ENCODE measurements around the gene MFSD6L.
"Not testable (repeated sequence)": the region's sequence is repeated elsewhere in the genome, so short reads cannot be mapped to it uniquely, and the experiment has no call there.

Gene MFSD6L

DNA sequence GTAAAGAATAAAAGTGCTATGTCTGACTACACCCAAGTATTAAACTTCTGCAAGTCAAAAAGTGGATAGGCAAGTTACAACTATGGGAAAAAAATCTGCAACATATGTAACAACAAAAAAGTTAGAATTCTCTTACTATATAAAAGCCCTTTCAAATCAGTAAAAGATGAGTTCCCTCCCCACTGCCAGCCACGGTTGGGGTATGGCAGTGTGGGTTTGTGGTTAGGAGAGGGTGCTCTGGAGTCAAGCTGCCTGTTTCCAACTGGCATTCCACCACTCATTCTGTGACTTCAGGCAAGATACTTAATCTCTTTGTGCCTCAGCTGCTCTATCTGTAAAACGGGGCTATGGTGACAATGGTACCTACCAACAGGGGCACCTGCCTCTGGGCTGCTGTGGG, 26.6 kb upstream of the MFSD6L start:
- DNase-seq (ENCODE audit: low read depth), result no peak

DNA sequence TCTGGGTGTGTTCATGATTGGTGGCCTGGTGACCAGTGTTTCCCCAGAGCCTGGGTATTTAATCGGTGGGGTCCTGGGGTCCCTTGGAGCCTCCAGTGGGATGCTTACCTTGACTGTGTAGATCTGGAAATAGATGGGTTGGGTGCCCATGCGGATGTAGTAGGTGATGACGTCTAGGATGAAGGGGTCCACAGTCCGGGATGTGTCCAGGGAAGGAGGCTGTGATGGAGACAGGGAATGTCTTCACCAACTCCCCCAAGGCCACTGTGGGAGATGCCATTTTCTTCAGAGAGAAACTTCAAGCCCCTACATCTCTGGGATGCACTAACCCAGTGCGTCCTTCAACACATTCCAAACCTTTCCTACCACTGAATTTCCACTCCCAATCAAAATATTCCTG, 24.1 kb upstream of the MFSD6L start:
- DNase-seq (ENCODE audit: low read depth), result no peak

DNA sequence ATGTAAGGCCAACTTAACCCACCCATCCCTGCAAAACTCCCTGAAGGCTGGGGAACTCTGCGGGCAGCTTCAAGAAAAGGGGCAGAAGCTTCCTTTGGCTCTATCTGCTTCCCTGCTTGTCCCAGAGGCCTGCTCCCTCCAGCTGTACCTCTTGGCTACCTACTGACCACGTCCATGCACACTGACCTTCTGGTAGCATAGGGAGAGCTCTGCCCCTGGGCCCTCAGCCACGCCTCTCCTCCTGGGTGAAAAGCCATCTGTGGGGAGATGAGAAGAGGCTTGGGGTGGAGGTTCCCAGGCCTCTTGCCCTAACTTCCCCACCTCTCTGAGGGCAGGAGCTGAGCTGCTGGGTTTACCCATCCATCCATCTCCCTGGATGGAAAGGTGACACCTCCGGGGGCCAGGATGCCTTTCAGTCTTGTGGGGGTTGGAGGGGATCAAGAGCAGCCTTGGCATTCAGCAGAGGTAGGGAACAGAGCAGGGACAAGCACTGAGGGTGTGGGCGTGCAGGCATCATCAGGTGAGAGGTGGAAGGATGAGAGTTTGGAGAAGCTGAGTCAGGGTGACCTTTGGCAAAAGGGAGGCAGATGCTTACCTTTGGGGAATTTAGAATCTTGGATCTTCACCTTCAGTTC, 23.4 kb upstream of the MFSD6L start:
- no peak for DNase-seq (ENCODE audit: low read depth)

DNA sequence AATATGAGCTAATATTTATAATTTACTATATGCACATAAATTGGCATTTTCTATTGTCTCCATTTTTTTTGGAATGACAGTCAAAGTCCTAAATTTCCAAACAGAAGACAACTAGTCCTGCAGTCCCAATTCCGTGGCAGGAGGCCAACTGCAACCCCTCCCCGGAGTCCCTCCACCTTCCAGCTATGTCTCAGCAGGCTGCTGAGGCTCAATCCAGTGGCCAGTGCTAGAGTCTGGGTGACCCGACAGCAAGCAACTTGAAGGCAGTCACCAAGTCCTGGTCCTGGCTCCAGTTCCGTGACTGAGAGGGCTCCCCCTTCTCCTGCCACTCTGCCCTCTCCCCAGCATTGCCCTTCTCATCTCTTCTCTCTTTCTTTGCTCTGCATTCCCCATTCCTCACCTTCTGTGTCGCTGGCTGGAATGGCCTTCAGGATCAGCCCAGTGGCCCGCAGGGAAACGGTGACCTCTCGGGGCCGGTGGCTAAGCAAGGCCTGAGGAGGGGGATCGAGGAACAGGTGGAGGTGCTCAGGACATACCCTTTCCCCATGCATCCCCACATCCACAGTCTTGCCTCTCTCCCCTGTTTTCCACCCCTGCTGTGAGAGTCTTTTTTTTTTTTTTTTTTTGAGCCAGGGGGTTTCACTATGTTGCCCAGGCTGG, 22.4 kb upstream of the MFSD6L start:
- no peak for DNase-seq (ENCODE audit: low read depth)

DNA sequence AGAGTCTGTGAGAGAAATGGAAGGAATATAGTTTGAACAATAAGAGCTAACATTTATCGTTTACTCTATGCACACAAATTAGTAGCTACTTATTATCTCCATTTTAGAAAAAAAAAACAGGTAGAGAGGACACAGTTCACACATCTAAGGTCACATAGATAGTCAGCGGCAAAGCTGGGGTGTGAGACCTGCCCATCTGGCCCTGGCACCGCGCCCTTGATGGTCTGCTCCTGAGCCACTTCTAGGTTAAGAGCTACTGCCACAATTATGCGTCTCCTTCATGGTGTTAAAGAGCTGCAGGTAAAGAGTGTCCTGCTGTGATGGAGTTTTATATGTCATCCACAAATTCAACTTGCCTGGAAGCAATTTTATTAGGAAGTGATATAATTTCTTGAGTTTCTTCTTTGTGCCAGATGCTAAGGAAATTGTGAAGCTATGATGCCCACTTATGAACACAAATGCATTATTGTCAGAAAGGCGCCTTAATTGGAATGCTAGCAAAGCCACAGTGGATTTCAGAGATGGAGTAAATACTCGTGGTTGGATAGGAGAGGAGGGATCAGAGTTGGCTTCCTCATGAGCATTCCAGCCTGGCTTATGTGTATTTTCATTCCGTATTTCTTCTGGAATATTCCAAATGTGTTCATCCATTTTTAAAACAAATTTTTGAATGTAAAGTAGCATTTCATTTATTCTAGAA, 21.3 kb upstream of the MFSD6L start:
- DNase-seq (ENCODE audit: low read depth), result no peak

DNA sequence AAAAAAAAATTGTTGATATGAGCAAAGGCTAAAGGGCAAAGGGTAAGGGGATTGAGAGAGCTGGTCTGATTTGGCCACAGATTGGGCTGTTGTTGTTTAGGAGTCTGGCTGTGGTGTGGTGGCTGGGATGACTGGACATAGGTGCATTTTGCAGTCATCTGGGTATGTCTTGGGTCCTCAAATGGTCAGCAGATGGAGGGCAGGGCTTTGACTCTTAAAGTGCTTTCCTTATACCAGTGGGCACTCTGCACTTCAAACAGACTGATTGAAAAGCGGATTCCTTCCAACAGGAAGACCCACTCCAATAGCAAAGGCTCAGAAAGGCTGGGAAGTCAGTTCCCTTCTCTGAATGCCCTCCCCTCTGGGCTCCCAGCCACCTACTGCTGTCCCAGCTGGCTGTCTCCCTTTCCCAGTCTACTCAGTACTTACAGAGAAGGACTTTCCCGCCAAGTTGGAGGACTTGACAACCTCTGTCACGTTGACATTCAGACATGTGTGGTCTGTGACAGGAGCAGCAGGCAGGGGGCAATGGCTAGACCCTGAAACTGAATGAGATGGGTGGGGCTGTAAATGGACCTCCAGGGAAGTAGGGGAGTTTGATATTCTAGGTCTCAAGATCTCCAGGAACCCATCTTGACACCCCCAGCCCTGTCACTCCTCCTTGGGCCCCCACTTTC, 19.6 kb upstream of the MFSD6L start:
- DNase-seq (ENCODE audit: low read depth), result no peak

DNA sequence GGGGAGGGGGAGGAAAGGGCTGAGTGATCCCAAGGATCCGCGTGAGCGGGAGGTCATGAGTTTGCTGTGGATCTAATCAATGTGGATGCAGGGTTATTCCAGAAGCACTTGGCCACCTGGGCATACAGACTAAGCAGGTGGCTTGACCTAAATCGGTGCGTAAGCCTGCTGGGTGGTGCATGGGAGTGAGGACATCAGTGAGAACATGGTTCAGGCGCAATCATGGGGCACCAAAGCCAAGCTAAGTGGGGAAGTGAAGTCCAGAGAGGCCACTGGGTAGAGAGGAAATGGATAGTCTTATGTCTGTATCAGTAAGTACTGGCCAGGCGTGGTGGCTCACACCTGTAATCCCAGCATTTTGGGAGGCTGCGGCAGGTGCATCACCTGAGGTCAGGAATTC, 18.9 kb upstream of the MFSD6L start:
- no peak for DNase-seq (ENCODE audit: low read depth)

DNA sequence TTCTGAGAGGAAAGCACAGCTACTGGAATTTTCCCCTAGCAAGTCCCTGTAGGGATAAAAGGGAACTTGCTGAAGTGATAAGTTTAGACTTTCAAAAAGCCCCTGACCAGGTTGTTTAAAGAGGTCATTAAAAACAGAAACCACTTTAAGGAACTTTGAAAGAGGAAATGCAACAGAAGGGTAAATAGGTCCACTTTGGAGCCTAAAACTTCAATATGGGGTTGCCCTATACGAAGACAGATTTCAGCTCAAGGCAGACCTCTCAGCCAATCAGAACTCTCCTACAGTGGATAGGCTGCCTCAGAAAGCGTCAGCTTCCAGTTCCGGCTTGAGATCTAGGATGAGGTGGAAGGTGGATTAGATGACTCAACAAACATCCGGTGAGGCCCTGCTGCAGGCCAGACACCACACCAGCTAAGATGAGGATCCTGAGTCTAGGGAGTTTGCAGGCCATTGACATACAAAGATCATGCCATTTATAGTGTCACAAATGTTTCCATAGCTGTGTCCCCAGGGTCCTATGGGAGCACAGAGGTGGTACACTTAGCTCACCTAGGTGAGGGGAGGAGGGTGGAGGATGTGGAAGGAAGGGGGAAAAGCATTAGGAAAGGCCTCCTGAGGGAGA, 7.9 kb upstream of the MFSD6L start:
- DNase-seq (ENCODE audit: low read depth), result no peak

DNA sequence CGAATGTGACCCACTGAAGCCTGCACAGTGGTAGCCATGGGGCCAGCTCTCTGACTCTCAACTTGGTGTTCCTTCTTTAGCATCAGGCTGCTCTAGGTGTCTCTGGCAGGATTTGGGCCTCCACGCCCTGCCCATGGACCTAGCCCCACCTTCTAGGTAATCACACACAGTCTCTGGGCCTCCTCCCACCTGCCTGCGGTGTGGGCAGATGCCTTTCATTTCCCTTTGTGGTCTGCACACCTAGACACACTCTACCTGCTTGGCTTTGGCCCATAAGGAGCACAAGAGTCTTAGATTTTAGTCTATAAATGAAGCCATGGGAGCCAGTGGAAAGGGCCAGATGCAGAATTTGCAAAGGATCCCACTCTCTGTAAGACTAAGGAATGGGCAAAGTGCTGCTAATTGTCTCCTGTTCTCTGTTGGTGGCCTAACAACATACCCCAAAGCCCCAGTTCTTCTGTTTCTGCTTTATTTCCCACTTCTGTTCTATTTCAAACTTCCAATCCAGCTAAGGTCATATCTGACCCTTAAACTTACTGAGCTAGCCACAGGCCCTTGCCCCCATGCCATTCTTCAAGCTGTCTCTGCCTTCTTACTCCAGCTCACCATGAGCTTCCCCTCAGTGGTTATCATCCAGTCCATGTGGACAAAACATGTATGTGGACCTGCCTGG, 7.2 kb upstream of the MFSD6L start:
- no peak for DNase-seq (ENCODE audit: low read depth)

DNA sequence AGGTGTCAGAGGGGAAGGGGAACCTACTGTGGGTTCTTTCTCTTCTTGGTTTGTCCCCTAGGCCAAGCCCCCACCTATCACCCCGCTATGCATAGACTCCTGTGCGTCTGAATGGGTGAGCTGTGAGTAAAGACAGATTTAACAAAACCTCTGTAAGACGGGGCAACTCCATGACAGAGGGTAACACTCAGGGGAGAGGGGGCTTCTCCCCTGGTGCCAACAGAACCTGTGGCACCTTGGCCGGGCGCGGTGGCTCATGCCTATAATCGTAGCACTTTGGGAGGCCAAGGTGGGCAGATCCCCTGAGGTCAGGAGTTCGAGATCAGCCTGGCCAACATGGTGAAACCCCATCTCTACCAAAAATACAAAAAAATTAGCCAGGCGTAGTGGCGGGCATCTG, 6.2 kb upstream of the MFSD6L start:
- DNase-seq (ENCODE audit: low read depth), result not testable (repeated sequence)

DNA sequence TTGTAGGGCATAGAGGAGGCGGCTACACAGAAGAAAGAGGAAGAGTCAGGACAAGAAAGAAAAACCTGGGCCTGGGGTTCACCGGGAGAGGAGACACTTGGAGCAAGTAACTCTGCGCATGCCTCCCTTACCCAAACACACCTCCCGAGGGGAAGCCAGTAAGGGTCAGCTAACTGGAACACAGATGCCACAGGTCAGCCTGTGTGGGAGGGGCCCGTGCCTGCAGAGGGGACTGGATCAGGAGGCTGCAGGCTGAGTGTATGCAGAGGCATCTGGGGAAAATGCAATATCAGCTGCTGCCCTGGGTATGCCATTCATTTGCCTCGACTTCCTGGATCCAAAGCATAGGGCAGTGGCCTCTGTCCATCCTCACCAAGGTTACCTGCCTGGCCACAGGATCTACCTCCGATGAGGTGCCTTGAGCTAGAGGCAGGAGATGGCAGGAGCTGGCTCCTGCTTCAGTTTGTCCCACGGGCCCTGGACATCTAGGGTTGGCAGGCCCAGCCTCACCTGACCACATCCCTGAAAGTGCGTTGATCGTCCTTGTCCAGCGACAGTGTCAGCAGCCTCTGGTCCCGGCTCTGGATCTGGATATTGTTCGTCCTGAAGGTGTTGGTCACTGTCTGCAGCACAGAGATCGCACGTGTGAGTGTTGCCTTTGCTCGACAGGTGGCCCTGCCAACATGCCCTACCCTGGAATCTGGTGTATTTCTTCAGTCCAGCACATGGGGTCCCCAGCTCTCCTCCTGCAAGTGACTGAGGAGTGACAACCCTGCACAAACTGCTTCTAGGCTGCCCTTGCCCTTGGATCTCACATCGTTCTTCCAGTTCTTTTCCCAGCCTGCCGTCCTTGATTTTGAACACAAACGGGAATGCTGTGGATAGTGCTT, 4.6 kb upstream of the MFSD6L start:
- DNase-seq (ENCODE audit: low read depth), result no peak

DNA sequence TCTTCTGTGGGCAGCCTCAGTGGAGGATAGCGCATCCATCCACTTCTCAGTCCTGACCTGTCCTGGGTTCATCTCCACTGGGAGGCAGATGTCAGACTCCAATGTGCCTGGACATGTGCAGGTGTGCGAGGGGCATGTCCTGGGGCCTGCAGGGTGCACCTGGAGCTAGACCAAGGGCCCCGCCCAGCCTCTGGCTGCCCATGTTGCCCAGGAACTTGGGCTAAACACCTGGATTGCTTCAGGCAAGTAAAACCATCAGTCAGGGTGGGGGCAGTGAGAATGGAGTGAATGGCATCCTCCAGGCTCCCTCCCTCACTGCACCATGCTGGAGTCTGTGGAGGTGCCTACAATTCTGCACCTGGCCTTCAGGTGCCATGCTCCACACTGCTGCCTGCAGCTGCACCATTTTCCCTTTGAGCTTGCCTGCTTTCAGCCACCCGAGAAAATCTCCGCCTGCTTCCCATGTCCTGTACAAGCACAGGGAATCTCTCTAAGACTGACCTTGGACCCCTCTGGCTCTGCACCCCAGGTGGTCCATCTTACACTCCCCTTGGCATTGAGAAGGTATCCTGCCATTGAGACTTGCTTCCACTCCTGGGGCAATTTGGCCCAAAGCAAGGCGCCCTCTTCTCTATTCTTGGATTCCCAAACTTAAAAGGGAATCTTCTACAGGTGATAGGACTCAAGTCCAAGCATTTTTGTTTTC, 2.1 kb upstream of the MFSD6L start:
- no peak for DNase-seq (ENCODE audit: low read depth)

DNA sequence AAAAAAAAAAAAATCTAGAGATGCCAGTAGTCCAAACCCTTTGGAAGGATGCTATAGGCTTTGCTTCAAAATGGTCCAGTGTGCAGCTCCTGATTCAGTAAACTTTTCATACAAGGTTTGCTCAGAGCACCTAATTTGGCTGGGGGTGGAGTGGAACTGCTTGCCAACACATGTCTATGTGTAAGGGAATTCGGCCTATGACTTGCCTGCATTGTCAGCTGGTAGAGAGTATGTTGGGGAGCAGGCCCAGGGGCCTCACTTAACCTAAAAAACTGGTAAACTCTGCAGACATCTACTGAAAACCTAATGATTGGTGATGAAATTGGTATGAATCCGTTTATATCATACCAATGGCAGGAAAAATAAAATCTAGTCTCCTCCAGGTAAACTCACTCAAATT, 1.5 kb upstream of the MFSD6L start:
- DNase-seq (ENCODE audit: low read depth), result no peak

DNA sequence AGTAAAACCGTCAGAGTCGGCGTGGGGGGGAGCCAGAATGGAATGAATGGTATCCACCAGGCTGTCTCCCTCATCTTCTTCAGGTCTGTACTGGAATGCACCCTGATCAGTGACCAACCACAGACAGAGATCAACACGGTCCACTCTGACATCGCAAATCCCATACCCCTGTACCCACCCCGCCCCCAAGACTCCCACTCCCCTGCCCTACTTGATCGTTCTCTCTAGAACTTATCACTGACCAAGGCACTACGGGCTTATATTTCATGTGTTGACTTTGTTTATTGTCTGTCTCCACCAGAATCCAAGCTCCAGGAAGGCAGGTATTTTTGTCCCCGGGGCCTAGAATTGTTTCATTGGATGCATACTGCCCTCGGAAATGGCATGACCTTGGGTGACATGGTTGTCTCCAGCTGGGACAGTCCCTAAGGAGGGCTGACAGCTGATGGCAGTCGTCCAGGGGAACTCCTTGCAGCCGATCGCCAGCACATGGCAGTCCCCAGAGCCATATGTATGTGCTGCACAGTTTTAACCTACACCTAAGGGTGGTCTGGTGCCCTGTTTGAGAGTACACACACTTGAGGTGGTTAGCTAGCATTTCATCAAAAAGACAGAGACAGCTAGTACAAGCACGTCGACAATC, 526 bp upstream of the MFSD6L start:
- DNase-seq (ENCODE audit: low read depth), result no peak

DNA sequence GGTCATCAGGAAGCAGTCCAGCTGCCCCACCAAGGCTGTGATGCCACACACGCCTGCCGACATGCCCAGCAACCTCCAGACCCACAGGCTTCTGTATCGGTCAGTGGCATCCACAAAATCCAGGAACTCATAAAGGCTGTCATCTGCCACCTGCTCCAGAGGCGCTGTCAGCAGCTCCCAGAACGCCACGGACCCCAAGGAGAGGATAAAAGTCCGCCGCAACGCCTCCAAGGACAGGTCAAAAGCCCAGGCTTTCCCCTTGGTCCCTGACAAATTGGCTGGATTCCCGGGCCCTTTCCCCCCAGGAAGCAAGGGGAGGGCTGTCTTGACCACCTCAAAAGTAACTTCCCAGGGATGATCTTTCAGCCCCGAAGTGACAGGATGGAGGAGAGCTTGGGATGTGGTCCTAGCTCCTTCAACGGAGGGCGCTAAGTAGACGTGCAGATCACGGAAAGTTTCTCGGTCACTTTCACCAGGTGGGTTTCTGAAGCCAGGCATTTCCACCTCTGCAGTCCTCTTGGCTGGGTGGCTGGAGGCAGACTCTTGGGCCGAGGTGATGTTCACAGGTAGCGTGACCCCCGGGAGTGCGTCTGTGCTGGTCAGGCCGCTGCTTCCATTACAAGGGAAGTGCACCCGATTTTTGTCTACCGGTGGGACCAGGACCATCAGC, 854 bp downstream of the MFSD6L start:
- no peak for DNase-seq (ENCODE audit: low read depth)

DNA sequence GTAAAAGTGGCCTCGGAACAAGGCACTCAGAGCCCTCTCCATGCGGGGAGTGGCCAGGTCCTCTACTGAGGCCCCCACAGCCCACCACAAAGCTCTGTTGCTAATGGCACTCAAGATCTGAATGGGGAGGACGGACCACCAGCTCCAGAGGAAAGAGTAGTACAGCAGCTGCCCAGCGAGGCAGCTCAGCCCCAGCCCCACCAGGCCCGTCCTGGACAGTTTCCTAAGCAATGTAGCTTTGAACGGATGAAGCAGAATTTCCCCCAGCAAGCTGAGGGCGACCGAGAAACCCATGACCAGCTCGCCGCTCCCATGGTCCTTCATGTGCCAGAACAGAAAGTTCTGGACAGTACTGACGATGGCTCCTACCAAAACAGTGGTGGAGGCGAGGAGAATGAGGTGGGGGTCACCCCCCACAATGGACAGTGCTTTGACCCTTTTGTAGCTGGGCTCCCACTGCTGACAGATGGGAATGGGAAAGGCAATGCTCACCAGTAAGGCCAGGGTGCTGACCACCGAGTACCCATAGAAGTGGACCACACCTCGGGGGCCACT, 1.5 kb downstream of the MFSD6L start:
- DNase-seq (ENCODE audit: low read depth), result no peak

DNA sequence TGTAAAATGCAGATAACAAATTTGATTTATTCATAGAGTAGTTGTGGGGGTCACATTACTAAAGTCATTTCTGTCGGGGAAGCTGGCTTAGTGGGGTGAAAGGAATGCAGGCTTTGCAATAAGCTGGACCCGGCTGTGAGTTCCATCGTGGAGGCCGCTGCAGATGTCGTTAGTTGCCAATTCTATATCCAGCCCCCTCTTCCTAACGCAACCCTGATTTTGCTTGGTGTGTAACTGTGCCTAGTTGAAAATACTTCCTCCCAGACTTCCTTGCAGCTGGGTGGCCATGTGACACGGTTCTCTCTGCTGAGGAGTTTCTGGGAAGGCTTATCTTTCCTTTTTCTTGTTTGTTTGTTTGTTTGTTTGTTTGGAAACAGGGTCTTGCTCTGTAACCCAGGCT, 4.5 kb downstream of the MFSD6L start:
- DNase-seq (ENCODE audit: low read depth), result no peak

DNA sequence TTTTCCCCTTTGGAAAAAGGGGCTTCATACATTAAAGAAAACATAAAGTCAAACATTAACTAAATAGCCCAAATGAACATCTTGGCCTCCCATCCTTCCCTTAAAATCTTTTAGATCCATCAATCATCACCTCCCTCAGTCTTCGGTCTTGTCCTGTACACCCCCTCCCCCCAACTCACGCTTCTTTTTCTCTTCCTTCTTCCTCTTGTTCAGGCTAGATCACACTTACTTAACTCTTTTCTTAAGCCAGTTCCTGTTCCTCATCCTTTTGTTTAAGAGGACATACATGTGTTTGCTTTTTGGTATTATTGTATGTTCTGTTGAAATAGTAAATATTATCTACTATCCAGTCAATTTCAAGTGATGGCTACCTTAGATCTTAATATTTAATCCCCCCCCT, 5.5 kb downstream of the MFSD6L start:
- DNase-seq (ENCODE audit: low read depth), result no peak

DNA sequence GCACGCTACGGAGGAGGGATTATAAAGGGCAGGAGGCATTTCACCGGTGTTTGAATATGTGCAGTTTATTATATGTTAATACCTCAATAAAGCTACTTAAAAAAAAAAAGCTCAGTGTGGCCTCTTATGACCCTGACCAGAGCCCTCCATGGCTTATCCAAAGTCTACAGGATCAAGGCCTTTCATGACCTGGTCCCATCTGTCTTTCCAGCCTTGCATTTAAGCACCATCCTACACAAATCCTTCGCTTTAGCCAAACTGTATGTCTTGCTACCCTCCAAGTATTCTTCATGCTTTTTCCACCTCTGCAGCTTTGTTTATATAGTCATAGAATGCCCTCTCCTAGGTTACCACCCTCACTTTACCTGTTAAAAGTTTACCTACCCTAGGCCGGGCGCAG, 6.5 kb downstream of the MFSD6L start:
- DNase-seq (ENCODE audit: low read depth), result no peak

Measured in non-pigmented ciliary epithelial cell (primary cell).